GM23338 (cell line): ENCODE results near the gene SCN4B. TPM values are rescaled to one million over a fixed set of nuclear protein-coding genes. Genes with fewer than 3 reads are reported as not detected.

Experiments
- ATAC-seq: fragments of 200-7000 bp; cut with Tn5 transposase; 3 replicates; pipeline ENCODE4 v1.9.1; 2020
- DNase-seq: peaks from one replicate; pipeline ENCODE4 v3.0.0-alpha.2; 2015; ENCODE audit warnings: low spot score
- H2AFZ ChIP-seq: fragments of 200-600 bp; sonication (generic); 2 replicates; pipeline ENCODE4 v1.8.0; 2016; ENCODE audit warnings: antibody characterized with exemption, mild to moderate bottlenecking, moderate library complexity
- H3F3A ChIP-seq: fragments of 200-600 bp; sonication (generic); replicated peaks from 2 replicates; pipeline ENCODE4 v1.8.0; 2017; ENCODE audit warnings: antibody characterized with exemption, mixed run types, low read depth
- H3K27ac ChIP-seq: fragments of 200-600 bp; sonication (generic); 2 replicates; pipeline ENCODE4 v1.6.1; 2016; ENCODE audit warnings: low read depth
- H3K27me3 ChIP-seq: fragments of 200-600 bp; sonication (generic); 2 replicates; pipeline ENCODE4 v1.8.0; 2016; ENCODE audit warnings: mild to moderate bottlenecking, mixed run types, moderate library complexity; ENCODE audit not compliant: insufficient read depth
- H3K36me3 ChIP-seq: fragments of 200-600 bp; sonication (generic); 2 replicates; pipeline ENCODE4 v1.8.0; 2016; ENCODE audit warnings: mild to moderate bottlenecking; ENCODE audit not compliant: insufficient read depth
- H3K4me1 ChIP-seq: fragments of 200-600 bp; sonication (generic); 2 replicates; pipeline ENCODE4 v1.8.0; 2016; ENCODE audit warnings: mild to moderate bottlenecking, moderate library complexity; ENCODE audit not compliant: insufficient read depth
- H3K4me2 ChIP-seq: fragments of 200-600 bp; sonication (generic); 2 replicates; pipeline ENCODE4 v1.7.1; 2017; ENCODE audit warnings: mixed run types
- H3K4me3 ChIP-seq: fragments of 200-600 bp; sonication (generic); 2 replicates; pipeline ENCODE4 v1.6.1; 2016; ENCODE audit warnings: mixed run types
- H3K79me2 ChIP-seq: fragments of 200-600 bp; sonication (generic); replicated peaks from 2 replicates; pipeline ENCODE4 v1.8.0; 2017; ENCODE audit warnings: mild to moderate bottlenecking; ENCODE audit not compliant: insufficient read depth
- H3K9me2 ChIP-seq: fragments of 200-600 bp; sonication (generic); 2 replicates; pipeline ENCODE4 v1.8.0; 2017; ENCODE audit not compliant: insufficient read depth
- H4K20me1 ChIP-seq: fragments of 200-600 bp; sonication (generic); replicated peaks from 2 replicates; pipeline ENCODE4 v1.8.0; 2017; ENCODE audit warnings: mild to moderate bottlenecking; ENCODE audit not compliant: insufficient read depth
- H3K27ac Mint-ChIP-seq: 2 replicates; pipeline ENCODE4 v1.8.0; 2020; ENCODE audit warnings: inconsistent platforms, mild to moderate bottlenecking, moderate library complexity, mixed read lengths
- H3K27me3 Mint-ChIP-seq: 3 replicates; pipeline ENCODE4 v1.8.0; 2022; ENCODE audit warnings: low read depth, mild to moderate bottlenecking, moderate library complexity, mixed read lengths, inconsistent platforms; ENCODE audit not compliant: insufficient read depth, poor library complexity
- H3K36me3 Mint-ChIP-seq: 3 replicates; pipeline ENCODE4 v1.8.0; 2021; ENCODE audit warnings: low read depth, mild to moderate bottlenecking, inconsistent platforms, moderate library complexity, mixed read lengths
- H3K4me1 Mint-ChIP-seq: 3 replicates; pipeline ENCODE4 v1.8.0; 2020; ENCODE audit warnings: mild to moderate bottlenecking, inconsistent platforms, mixed read lengths
- H3K4me3 Mint-ChIP-seq: 3 replicates; pipeline ENCODE4 v1.8.0; 2021; ENCODE audit warnings: moderate library complexity, mild to moderate bottlenecking, inconsistent platforms, mixed read lengths
- H3K9me3 Mint-ChIP-seq: 3 replicates; pipeline ENCODE4 v1.8.0; 2020; ENCODE audit warnings: moderate library complexity, mild to moderate bottlenecking, inconsistent platforms, mixed read lengths
- CREB1 ChIP-seq: fragments of 250-450 bp; sonication (Bioruptor Pico); IDR thresholded peaks from 2 replicates; pipeline ENCODE4 v1.5.0; 2020; ENCODE audit warnings: low read depth, mild to moderate bottlenecking, moderate library complexity
- CTCF ChIP-seq, 2 experiments: fragments of 200-600 bp in 1 of 2; sonication (generic) in 1 of 2; conservative IDR thresholded peaks; 2 replicates each; pipeline versions ENCODE4 v1.5.1 to v1.6.1; 2016 to 2017; ENCODE audit warnings: antibody characterized with exemption in 2 of 2, low read depth in 2 of 2, mild to moderate bottlenecking in 2 of 2, moderate library complexity in 1 of 2
- ETS1 ChIP-seq: IDR thresholded peaks from 2 replicates; pipeline ENCODE4 v1.6.1; 2016; ENCODE audit warnings: antibody characterized with exemption
- EZH2phosphoT487 ChIP-seq: fragments of 200-600 bp; sonication (generic); IDR thresholded peaks from one replicate; pipeline ENCODE4 v1.8.1; 2018; ENCODE audit warnings: antibody characterized with exemption; ENCODE audit not compliant: unreplicated experiment
- JUNB ChIP-seq: IDR thresholded peaks from one replicate; pipeline ENCODE4 v1.6.1; 2016; ENCODE audit warnings: antibody characterized with exemption; ENCODE audit not compliant: unreplicated experiment
- POLR2AphosphoS5 ChIP-seq: IDR thresholded peaks from 2 replicates; pipeline ENCODE4 v1.6.1; 2016; ENCODE audit warnings: antibody characterized with exemption, low read depth
- REST ChIP-seq: IDR thresholded peaks from one replicate; pipeline ENCODE4 v1.6.1; 2018; ENCODE audit warnings: antibody characterized with exemption; ENCODE audit not compliant: unreplicated experiment
- STAT1 ChIP-seq: IDR thresholded peaks from one replicate; pipeline ENCODE4 v1.6.1; 2016; ENCODE audit warnings: antibody characterized with exemption; ENCODE audit not compliant: unreplicated experiment
- ZNF114 ChIP-seq: fragments of 250-450 bp; sonication (Bioruptor Pico); IDR thresholded peaks from 2 replicates; pipeline ENCODE4 v1.5.0; 2020; ENCODE audit warnings: mild to moderate bottlenecking, moderate library complexity
- ZNF331 ChIP-seq: fragments of 250-450 bp; sonication (Bioruptor Pico); IDR thresholded peaks from 2 replicates; pipeline ENCODE4 v1.5.0; 2020; ENCODE audit warnings: low read depth, mild to moderate bottlenecking, moderate library complexity
- ZNF462 ChIP-seq: fragments of 250-450 bp; sonication (Bioruptor Pico); IDR thresholded peaks from 2 replicates; pipeline ENCODE4 v1.5.0; 2020; ENCODE audit warnings: mild to moderate bottlenecking, moderate library complexity
- polyA plus RNA-seq: library from polyadenylated mRNA; unstranded; fragments of >200 nt; fragmentation: Nextera tagmentation; extraction: Ambion mirVana; gene quantifications from 2 replicates; pipeline ENCODE4 v1.2.1, GENCODE V29; 2016
- total RNA-seq: library from RNA; depleted of rRNA; stranded (reverse); fragments of >200 nt; shearing (Covaris generic); gene quantifications from 2 replicates; pipeline ENCODE4 v1.2.3, GENCODE V29; 2014

Gene SCN4B
- total and polyA plus RNA-seq, 2 experiments from 2014 or later = 0.45 to 3.0 TPM

GRCh38 chr11:118146554-118146953 lies 6.1 kb downstream of the SCN4B start (continued):
- TF ChIP-seq ZNF462 (CRISPR knock-in tag) (no peak), CTCF (conservative IDR thresholded peaks at IDR 0.05; ENCODE audit: low read depth in 2 of 2) (no peak), STAT1 (no peak), EZH2phosphoT487 (no peak)

GRCh38 chr11:118145285-118146227 lies 7.1 kb downstream of the SCN4B start:
- H3K4me1 ChIP-seq = peaks cover 28% of the 10 kb centered on the region; the same call in 1 of the 2 replicates
- no peaks in the 10 kb centered on the region for H3K9me3 Mint-ChIP-seq
- ATAC-seq (peak; percentile 87), DNase-seq (peak; percentile 91)
- H3K27ac ChIP-seq = no peak overlapping the region
- H3F3A ChIP-seq = no peaks in the 10 kb centered on the region
- no peaks in the 10 kb centered on the region for H3K9me2 ChIP-seq
- peaks cover 37% of the 10 kb centered on the region for H3K4me1 Mint-ChIP-seq
- peak overlapping the region; percentile 86 for H3K4me2 ChIP-seq
- H3K36me3 ChIP-seq = no peaks in the 10 kb centered on the region
- peak overlapping the region; percentile 89 for H2AFZ ChIP-seq
- H3K79me2 ChIP-seq = no peaks in the 10 kb centered on the region
- H3K36me3 Mint-ChIP-seq = no peaks in the 10 kb centered on the region
- peak overlapping the region; percentile 70 for H3K4me3 Mint-ChIP-seq
- H3K4me3 ChIP-seq = peak overlapping the region; percentile 76
- peaks cover 74% of the 10 kb centered on the region for H3K27me3 ChIP-seq
- peaks cover 36% of the 10 kb centered on the region for H3K27me3 Mint-ChIP-seq
- no peak overlapping the region for H3K27ac Mint-ChIP-seq
- H4K20me1 ChIP-seq = 0 out of 2 replicates have a peak, but pooled peaks cover 3% of the 10 kb centered on the region
- no peak for TF ChIP-seq POLR2AphosphoS5
- TF ChIP-seq ETS1 = no peak
- no peak for TF ChIP-seq CREB1
- TF ChIP-seq JUNB = no peak
- no peak for TF ChIP-seq ZNF114 (CRISPR knock-in tag)
- no peak for TF ChIP-seq ZNF331
- no peak for TF ChIP-seq REST
- no peak for TF ChIP-seq EZH2phosphoT487
